K562 (cell line): ENCODE measurements around the gene TLCD5. TPM values are rescaled to one million over a fixed set of nuclear protein-coding genes. Genes with fewer than 3 reads are reported as not detected.

Experiments
- DMBX1 ChIP-seq: fragments of 250-450 bp; sonication (Bioruptor Pico); IDR thresholded peaks from 2 replicates; pipeline ENCODE4 v1.8.0; 2022; ENCODE audit warnings: inconsistent platforms, mild to moderate bottlenecking, moderate library complexity, borderline replicate concordance
- FIP1L1 ChIP-seq: fragments of 200-400 bp; formaldehyde crosslinking; IDR thresholded peaks from 2 replicates; pipeline ENCODE4 v1.6.1; 2018; ENCODE audit warnings: mild to moderate bottlenecking, low read depth, low read length; ENCODE audit not compliant: poor library complexity, severe bottlenecking
- MCM2 ChIP-seq: fragments of 450-650 bp; IDR thresholded peaks from 2 replicates; pipeline ENCODE4 v1.6.1; 2017; ENCODE audit warnings: low read depth, mild to moderate bottlenecking
- MECOM ChIP-seq: fragments of 250-450 bp; sonication (Bioruptor Pico); IDR thresholded peaks from 2 replicates; pipeline ENCODE4 v1.8.0; 2022; ENCODE audit warnings: inconsistent platforms
- NR1H2 ChIP-seq: sonication (generic); formaldehyde crosslinking; IDR thresholded peaks from 2 replicates; pipeline ENCODE4 v1.4.0; 2020; ENCODE audit warnings: mild to moderate bottlenecking, missing genetic modification reagents
- STAT5A ChIP-seq: IDR thresholded peaks from 2 replicates; pipeline ENCODE4 v1.6.1; 2012; ENCODE audit warnings: low read length, inconsistent platforms, borderline replicate concordance
- XRCC3 ChIP-seq: fragments of 450-650 bp; IDR thresholded peaks from 2 replicates; pipeline ENCODE4 v1.6.1; 2017; ENCODE audit warnings: mild to moderate bottlenecking, moderate library complexity
- polyA plus RNA-seq, 8 experiments: library from polyadenylated mRNA; depleted of rRNA in 4 of 8; stranded (reverse) in 5 of 8; unstranded in 3 of 8; fragments of >200 nt; fragmentation: Nextera tagmentation in 2 of 8; fragmentation: Illumina TruSeq in 1 of 8; extraction: Ambion mirVana in 2 of 8; extraction: Trizol in 1 of 8; gene quantifications; 2 replicates each; pipeline versions ENCODE4 v1.2.1 to v1.2.3, GENCODE V29; 2011 to 2014; ENCODE audit warnings: inconsistent platforms in 1 of 8, missing spikeins in 1 of 8
- total RNA-seq, 7 experiments: library from RNA; depleted of rRNA in 6 of 7; stranded (reverse); fragments of >200 nt in 6 of 7; fragmentation: Illumina TruSeq in 2 of 7; extraction: Trizol in 2 of 7; gene quantifications; 2 replicates each; pipeline versions ENCODE4 v1.2.1 to v1.2.3, GENCODE V29; 2011 to 2021; ENCODE audit warnings: low replicate concordance in 1 of 7
- TF ChIP-seq, protein P1 (sequence below): fragments of 450-650 bp; formaldehyde crosslinking; conservative IDR thresholded peaks from 2 replicates; pipeline ENCODE4 v1.4.0; 2022; ENCODE audit warnings: mild to moderate bottlenecking, missing genetic modification characterization
- TF ChIP-seq, protein P2 (sequence below): fragments of 450-650 bp; formaldehyde crosslinking; IDR thresholded peaks from 2 replicates; pipeline ENCODE4 v1.4.0; 2020; ENCODE audit warnings: mild to moderate bottlenecking
- TF ChIP-seq, protein P3 (sequence below): fragments of 450-650 bp; IDR thresholded peaks from 2 replicates; pipeline ENCODE4 v1.6.1; 2016
- TF ChIP-seq, protein P4 (sequence below): sonication (generic); formaldehyde crosslinking; IDR thresholded peaks from 2 replicates; pipeline ENCODE4 v1.4.0; 2020; ENCODE audit warnings: mild to moderate bottlenecking, missing genetic modification reagents
- TF ChIP-seq, protein P5 (sequence below): sonication (generic); formaldehyde crosslinking; IDR thresholded peaks from 2 replicates; pipeline ENCODE4 v1.8.1; 2023; ENCODE audit warnings: mild to moderate bottlenecking, missing genetic modification reagents
- TF ChIP-seq, protein P6 (sequence below): sonication (generic); formaldehyde crosslinking; IDR thresholded peaks from 2 replicates; pipeline ENCODE4 v1.9.0; 2022; ENCODE audit warnings: mild to moderate bottlenecking, missing genetic modification reagents
- TF ChIP-seq, protein P7 (sequence below): fragments of 250-450 bp; sonication (Bioruptor Pico); IDR thresholded peaks from 2 replicates; pipeline ENCODE4 v1.8.0; 2021; ENCODE audit warnings: mild to moderate bottlenecking, moderate library complexity
- TF ChIP-seq, protein P8 (sequence below), 2 experiments: fragments of 450-650 bp in 1 of 2; sonication (generic) in 1 of 2; formaldehyde crosslinking; conservative IDR thresholded peaks; 2 replicates each; pipeline versions ENCODE4 v1.4.0 to v1.8.1; 2020 to 2022; ENCODE audit warnings: mild to moderate bottlenecking in 1 of 2, missing genetic modification reagents in 1 of 2

TLCD5 gene
- total and polyA plus RNA-seq, 9 of the 15 experiments (the other 6 are each of a cell fraction or from before 2014, with no cell fraction given): 0.94 to 5.1 (median 1.6) TPM

DNA sequence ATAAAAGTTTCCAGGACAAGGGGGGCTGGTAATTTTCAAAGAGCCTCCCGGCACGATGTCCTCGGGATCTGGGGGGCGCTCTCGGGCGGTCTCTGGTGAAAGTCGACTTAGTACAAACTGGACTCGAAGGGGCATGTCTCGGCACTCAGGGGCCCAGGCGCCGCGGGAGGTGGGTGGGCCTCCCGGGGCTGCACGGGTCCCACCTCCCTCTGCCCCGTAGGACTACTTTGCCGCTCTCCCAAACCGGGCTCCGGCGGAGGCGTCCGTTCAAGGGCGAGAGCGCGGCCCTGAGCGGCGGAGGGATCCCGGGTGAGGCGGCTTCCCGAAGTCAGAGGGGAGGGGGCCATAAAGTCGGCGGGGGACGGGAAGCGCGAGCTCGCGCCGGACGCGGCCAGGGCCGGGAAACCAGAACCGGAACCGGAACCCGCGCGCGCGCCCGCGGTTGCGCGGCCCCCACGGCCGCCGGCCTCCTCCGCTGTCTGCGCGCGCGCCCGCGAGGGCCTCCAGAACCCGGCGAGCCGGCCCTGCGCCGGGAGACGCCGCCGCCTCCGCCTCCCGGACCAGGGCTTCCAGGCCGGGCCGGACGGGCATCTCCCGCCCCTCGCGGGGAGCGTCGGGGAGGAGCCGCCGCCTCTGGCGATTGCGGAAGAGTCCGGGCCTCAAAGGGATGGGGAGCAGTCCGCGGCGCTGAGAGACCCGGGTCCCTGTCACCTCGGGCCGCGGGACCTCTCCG lies 11.0 kb downstream of the TLCD5 start, which contains the start of gene ARHGEF12 (continued):
- TF ChIP-seq, protein P1, sequence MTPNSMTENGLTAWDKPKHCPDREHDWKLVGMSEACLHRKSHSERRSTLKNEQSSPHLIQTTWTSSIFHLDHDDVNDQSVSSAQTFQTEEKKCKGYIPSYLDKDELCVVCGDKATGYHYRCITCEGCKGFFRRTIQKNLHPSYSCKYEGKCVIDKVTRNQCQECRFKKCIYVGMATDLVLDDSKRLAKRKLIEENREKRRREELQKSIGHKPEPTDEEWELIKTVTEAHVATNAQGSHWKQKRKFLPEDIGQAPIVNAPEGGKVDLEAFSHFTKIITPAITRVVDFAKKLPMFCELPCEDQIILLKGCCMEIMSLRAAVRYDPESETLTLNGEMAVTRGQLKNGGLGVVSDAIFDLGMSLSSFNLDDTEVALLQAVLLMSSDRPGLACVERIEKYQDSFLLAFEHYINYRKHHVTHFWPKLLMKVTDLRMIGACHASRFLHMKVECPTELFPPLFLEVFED: no peak
- no peak; the same call in 1 of the 2 replicates for TF ChIP-seq STAT5A
- TF ChIP-seq MECOM (CRISPR knock-in tag): no peak
- TF ChIP-seq, protein P2, sequence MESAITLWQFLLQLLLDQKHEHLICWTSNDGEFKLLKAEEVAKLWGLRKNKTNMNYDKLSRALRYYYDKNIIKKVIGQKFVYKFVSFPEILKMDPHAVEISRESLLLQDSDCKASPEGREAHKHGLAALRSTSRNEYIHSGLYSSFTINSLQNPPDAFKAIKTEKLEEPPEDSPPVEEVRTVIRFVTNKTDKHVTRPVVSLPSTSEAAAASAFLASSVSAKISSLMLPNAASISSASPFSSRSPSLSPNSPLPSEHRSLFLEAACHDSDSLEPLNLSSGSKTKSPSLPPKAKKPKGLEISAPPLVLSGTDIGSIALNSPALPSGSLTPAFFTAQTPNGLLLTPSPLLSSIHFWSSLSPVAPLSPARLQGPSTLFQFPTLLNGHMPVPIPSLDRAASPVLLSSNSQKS (CRISPR knock-in tag): no peak
- TF ChIP-seq, protein P3, sequence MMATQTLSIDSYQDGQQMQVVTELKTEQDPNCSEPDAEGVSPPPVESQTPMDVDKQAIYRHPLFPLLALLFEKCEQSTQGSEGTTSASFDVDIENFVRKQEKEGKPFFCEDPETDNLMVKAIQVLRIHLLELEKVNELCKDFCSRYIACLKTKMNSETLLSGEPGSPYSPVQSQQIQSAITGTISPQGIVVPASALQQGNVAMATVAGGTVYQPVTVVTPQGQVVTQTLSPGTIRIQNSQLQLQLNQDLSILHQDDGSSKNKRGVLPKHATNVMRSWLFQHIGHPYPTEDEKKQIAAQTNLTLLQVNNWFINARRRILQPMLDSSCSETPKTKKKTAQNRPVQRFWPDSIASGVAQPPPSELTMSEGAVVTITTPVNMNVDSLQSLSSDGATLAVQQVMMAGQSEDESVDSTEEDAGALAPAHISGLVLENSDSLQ: no peak
- peak; percentile 94 for TF ChIP-seq FIP1L1
- TF ChIP-seq, protein P4, sequence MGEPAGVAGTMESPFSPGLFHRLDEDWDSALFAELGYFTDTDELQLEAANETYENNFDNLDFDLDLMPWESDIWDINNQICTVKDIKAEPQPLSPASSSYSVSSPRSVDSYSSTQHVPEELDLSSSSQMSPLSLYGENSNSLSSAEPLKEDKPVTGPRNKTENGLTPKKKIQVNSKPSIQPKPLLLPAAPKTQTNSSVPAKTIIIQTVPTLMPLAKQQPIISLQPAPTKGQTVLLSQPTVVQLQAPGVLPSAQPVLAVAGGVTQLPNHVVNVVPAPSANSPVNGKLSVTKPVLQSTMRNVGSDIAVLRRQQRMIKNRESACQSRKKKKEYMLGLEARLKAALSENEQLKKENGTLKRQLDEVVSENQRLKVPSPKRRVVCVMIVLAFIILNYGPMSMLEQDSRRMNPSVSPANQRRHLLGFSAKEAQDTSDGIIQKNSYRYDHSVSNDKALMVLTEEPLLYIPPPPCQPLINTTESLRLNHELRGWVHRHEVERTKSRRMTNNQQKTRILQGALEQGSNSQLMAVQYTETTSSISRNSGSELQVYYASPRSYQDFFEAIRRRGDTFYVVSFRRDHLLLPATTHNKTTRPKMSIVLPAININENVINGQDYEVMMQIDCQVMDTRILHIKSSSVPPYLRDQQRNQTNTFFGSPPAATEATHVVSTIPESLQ (CRISPR knock-in tag): no peak
- TF ChIP-seq, protein P5, sequence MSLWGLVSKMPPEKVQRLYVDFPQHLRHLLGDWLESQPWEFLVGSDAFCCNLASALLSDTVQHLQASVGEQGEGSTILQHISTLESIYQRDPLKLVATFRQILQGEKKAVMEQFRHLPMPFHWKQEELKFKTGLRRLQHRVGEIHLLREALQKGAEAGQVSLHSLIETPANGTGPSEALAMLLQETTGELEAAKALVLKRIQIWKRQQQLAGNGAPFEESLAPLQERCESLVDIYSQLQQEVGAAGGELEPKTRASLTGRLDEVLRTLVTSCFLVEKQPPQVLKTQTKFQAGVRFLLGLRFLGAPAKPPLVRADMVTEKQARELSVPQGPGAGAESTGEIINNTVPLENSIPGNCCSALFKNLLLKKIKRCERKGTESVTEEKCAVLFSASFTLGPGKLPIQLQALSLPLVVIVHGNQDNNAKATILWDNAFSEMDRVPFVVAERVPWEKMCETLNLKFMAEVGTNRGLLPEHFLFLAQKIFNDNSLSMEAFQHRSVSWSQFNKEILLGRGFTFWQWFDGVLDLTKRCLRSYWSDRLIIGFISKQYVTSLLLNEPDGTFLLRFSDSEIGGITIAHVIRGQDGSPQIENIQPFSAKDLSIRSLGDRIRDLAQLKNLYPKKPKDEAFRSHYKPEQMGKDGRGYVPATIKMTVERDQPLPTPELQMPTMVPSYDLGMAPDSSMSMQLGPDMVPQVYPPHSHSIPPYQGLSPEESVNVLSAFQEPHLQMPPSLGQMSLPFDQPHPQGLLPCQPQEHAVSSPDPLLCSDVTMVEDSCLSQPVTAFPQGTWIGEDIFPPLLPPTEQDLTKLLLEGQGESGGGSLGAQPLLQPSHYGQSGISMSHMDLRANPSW (CRISPR knock-in tag): no peak
- TF ChIP-seq, protein P6, sequence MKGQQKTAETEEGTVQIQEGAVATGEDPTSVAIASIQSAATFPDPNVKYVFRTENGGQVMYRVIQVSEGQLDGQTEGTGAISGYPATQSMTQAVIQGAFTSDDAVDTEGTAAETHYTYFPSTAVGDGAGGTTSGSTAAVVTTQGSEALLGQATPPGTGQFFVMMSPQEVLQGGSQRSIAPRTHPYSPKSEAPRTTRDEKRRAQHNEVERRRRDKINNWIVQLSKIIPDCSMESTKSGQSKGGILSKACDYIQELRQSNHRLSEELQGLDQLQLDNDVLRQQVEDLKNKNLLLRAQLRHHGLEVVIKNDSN: no peak
- no peak for TF ChIP-seq XRCC3
- TF ChIP-seq, protein P7, sequence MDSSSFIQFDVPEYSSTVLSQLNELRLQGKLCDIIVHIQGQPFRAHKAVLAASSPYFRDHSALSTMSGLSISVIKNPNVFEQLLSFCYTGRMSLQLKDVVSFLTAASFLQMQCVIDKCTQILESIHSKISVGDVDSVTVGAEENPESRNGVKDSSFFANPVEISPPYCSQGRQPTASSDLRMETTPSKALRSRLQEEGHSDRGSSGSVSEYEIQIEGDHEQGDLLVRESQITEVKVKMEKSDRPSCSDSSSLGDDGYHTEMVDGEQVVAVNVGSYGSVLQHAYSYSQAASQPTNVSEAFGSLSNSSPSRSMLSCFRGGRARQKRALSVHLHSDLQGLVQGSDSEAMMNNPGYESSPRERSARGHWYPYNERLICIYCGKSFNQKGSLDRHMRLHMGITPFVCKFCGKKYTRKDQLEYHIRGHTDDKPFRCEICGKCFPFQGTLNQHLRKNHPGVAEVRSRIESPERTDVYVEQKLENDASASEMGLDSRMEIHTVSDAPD (CRISPR knock-in tag): no peak
- TF ChIP-seq MCM2: no peak
- TF ChIP-seq, protein P8, sequence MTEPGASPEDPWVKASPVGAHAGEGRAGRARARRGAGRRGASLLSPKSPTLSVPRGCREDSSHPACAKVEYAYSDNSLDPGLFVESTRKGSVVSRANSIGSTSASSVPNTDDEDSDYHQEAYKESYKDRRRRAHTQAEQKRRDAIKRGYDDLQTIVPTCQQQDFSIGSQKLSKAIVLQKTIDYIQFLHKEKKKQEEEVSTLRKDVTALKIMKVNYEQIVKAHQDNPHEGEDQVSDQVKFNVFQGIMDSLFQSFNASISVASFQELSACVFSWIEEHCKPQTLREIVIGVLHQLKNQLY (CRISPR knock-in tag; conservative IDR thresholded peaks at IDR 0.05): no peak
- TF ChIP-seq NR1H2: no peak
- peak; percentile 85 for TF ChIP-seq DMBX1 (CRISPR knock-in tag)
